GM12865 (cell line): ENCODE measurements around the gene DCN.

ENCODE experiments used
- DNase-seq: peaks from one replicate; pipeline ENCODE4 v3.0.0; 2010; ENCODE audit warnings: low read depth
- H3K4me3 ChIP-seq: 2 replicates; pipeline ENCODE4 v1.5.1; 2011; ENCODE audit warnings: mild to moderate bottlenecking, low read depth, low read length, control low read depth
- TF ChIP-seq, protein P1 (sequence below): IDR thresholded peaks from 2 replicates; pipeline ENCODE4 v1.5.1; 2011; ENCODE audit warnings: low read length, control low read depth, low read depth, inconsistent platforms; ENCODE audit not compliant: insufficient read depth; ENCODE audit errors: missing control alignments

Gene DCN

DNA sequence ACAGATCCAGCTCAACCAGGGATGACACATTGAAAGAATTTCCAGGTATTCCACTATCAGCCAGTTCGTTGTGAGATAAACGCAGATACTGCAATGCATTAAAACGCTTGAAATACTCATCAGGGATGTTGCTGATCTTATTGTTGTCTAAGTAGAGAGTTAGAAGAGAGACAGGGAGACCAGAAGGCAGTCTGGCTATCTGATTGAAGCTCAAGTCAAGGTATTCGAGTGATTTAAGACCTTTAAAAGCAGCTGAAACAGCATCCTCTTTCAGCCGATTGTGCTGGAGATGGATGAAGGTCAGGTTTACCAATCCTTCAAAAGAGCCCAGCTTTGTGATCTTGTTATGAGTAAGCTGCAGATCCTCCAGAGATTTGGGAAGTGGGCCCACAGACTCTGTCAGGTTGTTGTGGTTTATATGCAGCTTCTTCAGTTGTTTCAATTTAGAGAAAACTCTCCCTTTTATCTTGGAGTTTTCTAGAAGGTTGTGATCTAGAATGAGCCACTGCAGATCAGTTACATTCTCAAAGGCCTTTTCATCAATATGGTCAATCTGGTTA lies 74.3 kb downstream of the DCN start:
- no peak for DNase-seq
- TF ChIP-seq, protein P1, sequence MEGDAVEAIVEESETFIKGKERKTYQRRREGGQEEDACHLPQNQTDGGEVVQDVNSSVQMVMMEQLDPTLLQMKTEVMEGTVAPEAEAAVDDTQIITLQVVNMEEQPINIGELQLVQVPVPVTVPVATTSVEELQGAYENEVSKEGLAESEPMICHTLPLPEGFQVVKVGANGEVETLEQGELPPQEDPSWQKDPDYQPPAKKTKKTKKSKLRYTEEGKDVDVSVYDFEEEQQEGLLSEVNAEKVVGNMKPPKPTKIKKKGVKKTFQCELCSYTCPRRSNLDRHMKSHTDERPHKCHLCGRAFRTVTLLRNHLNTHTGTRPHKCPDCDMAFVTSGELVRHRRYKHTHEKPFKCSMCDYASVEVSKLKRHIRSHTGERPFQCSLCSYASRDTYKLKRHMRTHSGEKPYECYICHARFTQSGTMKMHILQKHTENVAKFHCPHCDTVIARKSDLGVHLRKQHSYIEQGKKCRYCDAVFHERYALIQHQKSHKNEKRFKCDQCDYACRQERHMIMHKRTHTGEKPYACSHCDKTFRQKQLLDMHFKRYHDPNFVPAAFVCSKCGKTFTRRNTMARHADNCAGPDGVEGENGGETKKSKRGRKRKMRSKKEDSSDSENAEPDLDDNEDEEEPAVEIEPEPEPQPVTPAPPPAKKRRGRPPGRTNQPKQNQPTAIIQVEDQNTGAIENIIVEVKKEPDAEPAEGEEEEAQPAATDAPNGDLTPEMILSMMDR: no peak
- H3K4me3 ChIP-seq: no peak overlapping the region

DNA sequence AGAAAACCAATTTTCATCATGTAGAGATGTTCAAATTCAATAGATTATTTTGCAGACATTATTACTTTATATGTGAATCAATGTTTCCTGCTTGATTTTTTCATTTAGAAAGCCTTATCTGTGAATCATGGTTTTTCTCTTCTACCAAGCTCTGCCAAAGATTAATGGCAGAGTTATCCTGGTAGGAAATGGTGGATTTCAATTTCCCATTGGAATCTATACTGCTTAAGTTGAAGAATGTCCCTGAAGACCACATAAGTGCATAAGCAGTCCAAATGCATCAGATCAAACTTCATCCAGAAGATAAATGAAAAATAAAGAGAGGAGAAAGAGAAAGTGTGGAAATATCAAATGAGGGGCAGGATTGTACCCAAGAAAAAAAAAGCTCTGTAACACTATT lies 76.3 kb downstream of the DCN start:
- TF ChIP-seq, protein P1: no peak
- H3K4me3 ChIP-seq: no peak overlapping the region
- DNase-seq: no peak

DNA sequence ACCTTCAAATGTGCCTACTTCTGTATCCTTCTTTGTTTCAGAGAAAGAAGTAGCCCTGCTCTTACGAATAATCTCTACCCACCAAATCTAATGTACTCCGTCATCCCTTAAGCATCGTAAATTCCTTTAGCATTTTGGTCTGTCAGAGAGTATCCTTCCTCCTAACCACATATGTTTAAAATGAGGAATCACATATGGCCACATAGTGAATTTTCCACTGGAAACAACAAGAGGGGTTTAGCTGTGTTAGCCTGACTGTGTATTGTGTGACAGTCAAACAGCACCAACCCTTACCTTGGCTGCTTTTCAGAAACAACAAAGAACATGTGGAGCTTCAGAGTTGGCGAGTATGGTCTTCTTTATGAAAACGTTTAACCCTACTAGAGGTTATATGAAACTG lies 76.8 kb downstream of the DCN start:
- TF ChIP-seq, protein P1: no peak
- no peak overlapping the region for H3K4me3 ChIP-seq
- DNase-seq: no peak

DNA sequence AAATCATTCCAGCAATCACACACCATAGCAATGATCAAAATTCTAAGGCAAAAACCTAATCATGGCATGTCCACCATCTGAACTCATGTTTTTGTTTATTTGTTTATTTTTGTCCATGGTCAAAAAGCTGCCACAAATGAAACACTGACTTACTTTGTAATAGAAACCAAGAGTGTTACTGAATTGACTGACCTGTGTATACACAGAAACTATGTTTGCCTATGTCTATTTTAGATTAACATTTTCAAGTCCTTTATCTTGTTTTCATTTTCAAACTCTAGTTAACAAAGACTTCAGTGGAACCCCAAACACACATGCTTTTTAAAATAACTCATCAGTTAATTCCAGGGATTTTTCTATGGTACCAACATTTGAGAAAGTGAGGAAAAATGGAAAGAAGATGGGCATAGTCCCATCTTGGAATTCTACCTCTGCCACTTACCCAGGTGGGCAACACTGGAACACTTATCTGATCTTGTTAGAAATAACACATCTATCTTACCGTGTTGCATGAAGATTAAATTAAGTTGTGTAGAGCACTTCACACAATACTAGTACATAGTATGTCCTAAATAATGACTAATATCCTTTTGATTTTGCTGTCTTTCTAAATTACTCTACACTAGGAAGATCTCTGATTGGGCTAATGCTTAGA lies 77.7 kb downstream of the DCN start:
- H3K4me3 ChIP-seq: no peak overlapping the region
- TF ChIP-seq, protein P1: no peak

DNA sequence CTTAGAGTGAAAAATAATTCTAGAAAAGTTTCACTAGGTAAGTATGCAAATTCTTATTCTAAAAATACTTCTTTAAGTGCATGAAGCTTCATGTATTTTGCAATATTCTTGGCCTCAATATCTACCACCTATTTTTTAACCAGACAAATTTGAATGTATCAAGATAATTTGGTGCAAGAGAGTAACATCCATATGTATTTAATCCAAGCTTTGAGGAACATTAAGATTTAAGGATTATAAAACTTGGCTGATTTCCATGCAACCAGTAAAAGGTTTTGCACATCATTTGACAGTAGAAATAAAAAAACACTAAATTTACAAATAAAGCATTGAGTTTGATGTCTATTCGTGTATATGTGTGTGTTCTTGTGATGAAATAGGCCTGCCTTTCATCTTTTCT lies 79.0 kb downstream of the DCN start:
- TF ChIP-seq, protein P1: no peak
- H3K4me3 ChIP-seq: no peak overlapping the region
- DNase-seq: no peak

More for the DNA sequence above, 77.7 kb downstream of the DCN start:
- peak; percentile 30 for DNase-seq

DNA sequence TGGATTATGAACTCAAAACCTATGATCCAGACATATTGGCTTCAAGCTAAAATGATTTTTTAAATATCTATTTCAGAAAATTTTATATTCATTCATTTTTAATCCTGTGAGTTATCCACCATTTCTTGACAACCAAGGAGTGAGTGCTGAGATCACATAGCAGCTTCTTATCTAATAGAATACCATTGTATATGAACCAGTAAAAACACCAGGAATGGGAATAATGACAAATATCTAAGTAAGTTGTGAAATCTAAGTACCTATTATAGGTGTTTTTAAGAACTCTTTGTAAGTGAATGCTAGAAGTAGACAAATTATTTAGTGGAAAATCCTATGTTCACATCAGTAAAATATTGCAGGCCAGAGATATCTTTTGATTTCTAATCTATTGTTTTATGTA lies 79.5 kb downstream of the DCN start:
- TF ChIP-seq, protein P1: no peak
- no peak overlapping the region for H3K4me3 ChIP-seq
- no peak for DNase-seq

DNA sequence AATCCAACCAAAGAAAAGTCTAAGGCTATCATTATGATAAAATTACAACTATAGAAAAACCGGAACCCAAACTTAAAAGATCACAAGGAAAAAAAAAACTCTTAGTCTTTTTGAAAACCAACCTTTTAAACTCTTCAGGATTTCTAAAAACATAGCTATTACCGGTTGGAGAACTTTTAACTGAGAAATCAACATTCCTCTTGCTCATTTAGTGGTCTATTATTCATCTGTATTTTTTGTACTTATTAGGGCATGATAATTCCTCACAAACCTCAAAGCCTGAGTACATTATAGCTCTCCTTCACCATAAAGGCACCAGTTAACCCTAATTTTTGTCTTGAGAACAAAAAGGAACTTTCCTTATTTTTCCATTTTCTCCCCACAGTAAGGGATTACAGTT lies 81.7 kb downstream of the DCN start:
- TF ChIP-seq, protein P1: no peak
- DNase-seq: no peak
- H3K4me3 ChIP-seq: no peak overlapping the region
